Stimulated activated CD8-positive, alpha-beta memory T cell treated with anti-CD3 and anti-CD28 coated beads, Interleukin-7, amount 100 ng/mL, for 1 hour (primary cell): ENCODE measurements around the gene PICALM.
A peak's percentile ranks its signal among the peaks of the same experiment; 100 is the strongest.
"Not testable (repeated sequence)": the region's sequence is repeated elsewhere in the genome, so short reads cannot be mapped to it uniquely, and the experiment has no call there.

Source experiments
- DNase-seq, 2 donors: peaks; one replicate each; pipeline ENCODE4 v3.0.0-alpha.2; 2020; ENCODE audit warnings: low read depth in 2 of 2

The PICALM gene, protein sequence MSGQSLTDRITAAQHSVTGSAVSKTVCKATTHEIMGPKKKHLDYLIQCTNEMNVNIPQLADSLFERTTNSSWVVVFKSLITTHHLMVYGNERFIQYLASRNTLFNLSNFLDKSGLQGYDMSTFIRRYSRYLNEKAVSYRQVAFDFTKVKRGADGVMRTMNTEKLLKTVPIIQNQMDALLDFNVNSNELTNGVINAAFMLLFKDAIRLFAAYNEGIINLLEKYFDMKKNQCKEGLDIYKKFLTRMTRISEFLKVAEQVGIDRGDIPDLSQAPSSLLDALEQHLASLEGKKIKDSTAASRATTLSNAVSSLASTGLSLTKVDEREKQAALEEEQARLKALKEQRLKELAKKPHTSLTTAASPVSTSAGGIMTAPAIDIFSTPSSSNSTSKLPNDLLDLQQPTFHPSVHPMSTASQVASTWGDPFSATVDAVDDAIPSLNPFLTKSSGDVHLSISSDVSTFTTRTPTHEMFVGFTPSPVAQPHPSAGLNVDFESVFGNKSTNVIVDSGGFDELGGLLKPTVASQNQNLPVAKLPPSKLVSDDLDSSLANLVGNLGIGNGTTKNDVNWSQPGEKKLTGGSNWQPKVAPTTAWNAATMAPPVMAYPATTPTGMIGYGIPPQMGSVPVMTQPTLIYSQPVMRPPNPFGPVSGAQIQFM

DNA sequence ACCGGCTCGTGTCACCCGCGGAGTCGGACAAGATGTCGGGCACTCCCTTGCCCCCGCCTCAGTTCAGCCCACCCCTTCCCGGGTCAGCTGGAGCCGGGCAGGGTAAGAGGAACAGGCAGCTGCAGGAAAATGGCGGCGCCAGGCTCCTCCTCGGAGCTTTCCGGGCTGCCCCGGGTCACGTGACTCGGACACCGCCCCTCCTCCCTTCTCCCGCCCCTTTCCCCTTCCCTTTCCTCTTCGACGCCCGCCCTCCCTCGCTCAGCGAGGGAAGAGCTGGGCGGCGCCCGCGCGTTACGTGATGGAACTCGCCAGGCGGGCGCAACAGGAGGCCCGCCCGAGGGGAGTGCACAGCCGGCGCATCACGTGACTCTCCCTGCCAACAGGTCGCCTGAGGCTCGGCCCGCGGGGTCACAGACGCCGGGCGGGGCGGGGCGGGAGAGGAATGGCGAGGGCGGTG, at the start of gene PICALM:
Gene PICALM, minus strand, starts transcription at position 134 of the 457 bp plus-strand sequence. CDS start 304 bp downstream, outside the sequence.
- DNase-seq, result peak; percentile 90 to 93

DNA sequence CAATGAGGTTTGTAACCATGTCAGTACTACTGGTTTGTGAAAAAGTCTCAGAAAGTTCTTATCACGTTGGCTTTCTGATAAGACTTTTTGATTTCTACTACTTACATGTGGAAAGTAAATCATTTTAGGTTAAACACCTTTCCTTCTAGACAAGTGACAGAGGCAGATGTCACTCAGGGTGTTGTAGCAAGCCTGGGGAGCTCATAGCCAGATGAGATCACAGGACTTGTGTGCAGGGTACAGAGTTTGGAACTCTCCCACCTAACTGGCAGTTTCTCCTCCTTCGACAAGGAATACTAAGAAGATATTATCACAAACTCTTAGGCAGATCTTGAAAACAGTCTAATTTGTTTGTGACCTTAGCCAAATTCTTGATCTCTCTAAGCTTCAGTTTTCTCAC, 49.4 kb upstream of the PICALM start:
- DNase-seq, result no peak

DNA sequence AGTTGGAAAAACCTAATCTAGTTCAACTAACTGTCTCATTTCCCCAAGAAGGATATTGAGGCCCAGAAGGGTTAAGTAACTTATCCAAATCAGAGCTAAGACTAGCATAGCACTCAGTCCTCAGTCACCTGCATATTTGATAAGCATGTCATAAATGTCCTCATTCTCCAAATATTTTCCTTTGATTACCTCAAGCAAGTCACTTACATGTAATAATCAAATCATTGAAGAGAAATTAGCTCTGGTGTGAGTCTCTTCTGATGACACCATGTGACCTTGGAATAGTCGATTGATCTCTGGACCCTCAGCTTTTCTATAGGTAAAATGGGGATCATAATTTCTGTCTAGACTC, 48.8 kb upstream of the PICALM start:
- no peak for DNase-seq

DNA sequence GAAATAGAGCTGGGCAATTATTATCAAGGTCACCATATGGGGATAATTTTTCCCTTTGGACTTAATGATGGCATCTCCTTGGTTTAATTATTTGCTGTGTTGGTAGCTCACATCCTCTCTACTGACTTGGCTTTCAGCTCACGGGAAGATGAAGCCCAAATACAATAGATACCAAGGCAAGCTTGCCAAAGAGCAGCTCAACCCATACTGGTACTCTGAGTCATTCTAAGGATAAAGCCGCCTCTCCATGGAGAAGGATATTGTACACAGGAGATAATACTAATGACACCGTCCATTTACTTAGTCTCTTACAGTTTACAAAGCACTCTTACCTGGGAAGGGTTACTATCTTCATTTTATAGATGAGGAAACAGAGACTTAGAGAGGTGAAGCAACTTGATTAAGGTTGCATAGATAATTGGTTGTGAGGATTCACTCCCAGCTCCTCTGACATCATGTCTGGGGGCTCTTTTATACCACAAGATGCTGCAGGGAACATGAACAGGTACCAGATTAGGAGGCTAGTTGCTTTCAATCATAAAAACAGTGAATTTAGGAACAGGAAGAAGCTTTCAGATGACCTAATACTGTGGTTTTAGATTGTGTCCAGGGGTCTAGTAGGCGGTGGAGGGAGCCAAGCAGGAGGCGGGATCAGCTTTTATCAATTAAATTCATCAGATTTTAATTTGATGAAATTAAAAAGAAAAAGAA, 48.3 kb upstream of the PICALM start:
- DNase-seq, result no peak

DNA sequence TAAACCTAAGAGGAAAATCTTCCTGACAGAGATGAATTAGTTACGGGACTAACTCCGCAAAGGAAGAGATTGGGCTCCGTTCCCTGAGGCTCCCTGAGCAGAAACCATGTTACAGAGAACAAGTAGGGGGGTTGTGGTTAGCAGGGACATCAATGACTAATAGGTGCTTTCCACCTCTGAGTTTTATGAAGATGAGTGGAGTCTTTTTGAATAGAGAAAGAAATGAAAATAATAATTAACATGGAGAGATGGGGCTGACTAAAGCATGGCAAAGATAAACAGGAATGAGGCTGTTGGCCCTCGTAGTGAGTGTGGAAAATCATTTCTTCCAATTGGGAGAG, 47.5 kb upstream of the PICALM start:
- DNase-seq, result no peak

DNA sequence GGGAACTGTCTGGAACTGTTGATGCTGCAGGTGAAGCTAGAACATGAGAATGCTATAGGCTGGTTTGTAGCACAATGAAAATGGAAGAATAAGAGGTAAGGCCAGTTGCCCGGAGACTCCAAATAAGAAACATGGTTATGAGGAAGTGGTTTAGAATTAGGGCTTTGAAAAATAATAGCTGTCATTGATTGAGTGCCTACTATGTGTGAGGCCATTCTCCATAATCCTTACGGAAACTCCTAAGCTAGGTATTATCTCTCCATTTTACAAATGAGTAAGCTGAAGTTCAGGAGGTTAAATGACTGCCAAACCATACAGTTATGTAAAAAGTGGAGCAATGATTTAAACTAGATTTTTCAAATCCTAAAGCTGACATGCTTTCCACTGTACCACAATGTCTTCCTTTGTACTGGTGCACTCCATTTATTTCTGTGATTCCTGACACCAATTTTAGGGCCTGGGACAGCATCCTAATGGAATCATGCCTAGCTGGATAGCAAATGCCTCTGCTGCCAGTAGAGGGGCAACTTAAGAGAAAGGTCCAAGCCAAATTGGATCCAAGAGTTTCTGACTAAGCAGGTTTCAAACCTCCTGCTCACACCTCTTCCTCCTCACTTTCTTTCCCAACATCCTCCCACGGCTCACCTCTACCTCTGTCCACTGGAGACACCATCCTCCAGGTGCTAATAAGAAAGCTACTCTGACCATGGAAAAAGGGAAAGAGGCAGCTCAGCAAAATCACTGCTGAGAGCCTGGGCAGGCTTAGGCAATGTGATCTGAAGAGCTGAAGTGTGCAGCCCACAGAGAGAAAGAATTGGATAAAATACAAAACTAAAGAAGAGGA, 46.9 kb upstream of the PICALM start:
- no peak for DNase-seq

DNA sequence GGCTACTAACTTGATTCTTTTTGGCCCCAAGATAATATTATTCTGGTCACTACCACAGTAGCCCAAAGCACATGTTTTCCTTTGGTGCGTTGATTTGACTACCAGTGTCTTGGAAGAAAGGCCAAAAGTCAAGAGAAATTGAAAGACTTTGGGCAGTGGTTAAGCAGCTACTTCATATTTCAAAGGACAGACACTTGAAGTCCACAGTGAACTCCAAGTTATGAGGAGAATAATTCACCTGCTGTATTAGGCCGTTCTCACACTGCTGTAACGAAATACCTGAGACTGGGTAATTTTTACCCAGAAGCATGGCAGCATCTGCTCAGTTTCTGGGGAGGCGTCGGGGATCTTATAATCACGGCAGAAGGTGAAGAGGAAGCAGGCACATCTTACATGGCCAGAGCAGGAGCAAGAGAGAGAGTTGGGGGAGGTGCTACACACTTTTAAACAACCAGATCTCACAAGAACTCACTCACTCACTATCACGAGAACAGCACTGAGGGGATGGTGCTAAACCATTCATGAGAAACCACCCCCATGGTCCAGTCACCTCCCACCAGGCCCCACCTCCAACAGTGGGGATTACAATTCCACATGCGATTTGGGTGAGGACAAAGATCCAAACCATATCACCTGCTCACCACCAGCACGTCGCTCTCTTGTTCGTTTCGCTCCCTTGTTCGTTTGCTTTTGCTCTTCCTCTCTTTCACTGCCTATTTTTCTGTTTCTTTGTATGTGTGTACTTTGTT, 40.2 kb upstream of the PICALM start:
- no peak for DNase-seq

DNA sequence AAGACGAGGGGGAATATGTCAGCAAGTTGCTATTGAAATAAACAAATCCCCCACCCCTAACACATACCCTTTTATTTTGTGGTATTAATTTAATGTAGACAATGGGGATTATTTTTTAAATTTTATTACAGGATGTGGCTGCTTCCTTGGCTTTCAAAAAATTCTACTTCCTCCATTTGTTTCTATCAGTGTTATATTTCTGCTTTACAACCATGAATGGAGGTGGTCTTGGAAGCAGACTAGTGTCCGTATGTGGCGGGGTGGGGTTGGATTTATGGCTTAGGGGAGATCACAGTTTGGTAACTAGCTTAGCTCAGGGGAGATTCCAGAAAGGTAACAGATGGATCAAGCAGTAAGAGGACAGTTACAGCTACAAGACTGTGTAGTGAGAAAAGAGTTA, 39.3 kb upstream of the PICALM start:
- no peak for DNase-seq

DNA sequence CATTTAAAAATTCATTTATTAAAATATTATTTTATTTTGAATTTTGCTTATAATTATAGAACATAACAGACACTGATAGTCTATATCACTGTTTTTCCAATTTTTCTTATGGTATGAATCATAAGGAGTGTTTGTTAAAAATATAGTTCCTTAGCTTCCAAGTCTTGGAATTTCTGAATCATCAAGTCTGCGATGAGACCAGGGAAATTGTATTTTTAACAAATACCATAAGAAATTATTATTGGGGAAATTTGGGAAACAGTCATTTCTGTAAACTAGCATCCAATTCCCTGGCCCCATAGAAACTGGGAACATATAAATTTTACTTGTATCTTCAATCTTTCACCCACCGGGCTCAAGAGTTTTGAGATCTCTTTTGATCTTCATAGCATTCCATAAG, 38.0 kb upstream of the PICALM start:
- no peak for DNase-seq

DNA sequence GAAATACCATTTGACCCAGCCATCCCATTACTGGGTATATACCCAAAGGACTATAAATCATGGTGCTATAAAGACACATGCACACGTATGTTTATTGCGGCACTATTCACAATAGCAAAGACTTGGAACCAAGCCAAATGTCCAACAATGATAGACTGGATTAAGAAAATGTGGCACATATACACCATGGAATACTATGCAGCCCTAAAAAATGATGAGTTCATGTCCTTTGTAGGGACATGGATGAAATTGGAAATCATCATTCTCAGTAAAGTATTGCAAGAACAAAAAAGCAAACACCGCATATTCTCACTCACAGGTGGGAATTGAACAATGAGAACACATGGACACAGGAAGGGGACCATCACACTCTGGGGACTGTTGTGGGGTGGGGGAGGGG, 37.1 kb upstream of the PICALM start:
- DNase-seq, result not testable (repeated sequence)

DNA sequence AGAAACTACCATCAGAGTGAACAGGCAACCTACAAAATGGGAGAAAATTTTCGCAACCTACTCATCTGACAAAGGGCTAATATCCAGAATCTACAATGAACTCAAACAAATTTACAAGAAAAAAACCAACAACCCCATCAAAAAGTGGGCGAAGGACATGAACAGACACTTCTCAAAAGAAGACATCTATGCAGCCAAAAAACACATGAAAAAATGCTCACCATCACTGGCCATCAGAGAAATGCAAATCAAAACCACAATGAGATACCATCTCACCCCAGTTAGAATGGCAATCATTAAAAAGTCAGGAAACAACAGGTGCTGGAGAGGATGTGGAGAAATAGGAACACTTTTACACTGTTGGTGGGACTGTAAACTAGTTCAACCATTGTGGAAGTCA, 36.7 kb upstream of the PICALM start:
- not testable (repeated sequence) for DNase-seq

DNA sequence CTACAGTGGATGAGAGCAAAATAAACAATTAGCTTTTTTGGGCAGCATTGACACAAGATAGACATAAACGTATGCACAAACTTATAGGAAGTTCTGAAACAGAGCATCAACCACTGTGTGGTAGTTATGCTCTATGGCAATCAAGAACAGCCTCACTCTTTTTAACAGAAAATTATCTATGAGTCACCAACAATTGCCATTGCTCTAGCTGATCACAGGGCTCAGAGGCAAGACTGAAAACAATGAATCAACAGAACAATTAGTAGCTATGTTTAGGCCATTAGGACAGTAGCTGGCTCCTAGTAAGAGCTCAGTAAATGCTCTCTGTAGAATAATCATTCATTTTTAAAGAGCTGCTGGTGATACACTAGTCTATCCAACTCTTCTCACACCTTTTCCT, 34.9 kb upstream of the PICALM start:
- DNase-seq, result no peak

DNA sequence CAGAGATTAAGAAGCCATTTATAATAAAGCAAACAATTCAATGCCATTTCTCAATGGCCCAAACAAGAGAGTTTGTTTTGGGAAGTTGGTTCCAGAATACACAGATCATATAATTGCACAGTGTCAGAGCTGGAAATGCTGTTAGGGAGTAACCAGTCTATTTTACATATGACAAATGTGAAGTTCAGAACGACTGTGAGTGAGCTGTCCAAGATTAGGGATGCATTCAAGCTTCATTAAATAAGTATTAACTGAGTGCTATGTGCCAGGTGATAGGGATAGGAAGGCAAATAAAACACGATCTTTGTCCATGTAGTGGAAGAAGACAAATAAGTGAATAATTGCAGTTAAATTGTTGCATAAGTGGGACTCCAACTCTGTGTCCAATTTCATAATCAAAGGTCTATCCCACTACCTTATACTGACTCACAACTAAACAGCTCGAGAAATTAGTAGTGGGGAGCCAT, 33.1 kb upstream of the PICALM start:
- no peak for DNase-seq

DNA sequence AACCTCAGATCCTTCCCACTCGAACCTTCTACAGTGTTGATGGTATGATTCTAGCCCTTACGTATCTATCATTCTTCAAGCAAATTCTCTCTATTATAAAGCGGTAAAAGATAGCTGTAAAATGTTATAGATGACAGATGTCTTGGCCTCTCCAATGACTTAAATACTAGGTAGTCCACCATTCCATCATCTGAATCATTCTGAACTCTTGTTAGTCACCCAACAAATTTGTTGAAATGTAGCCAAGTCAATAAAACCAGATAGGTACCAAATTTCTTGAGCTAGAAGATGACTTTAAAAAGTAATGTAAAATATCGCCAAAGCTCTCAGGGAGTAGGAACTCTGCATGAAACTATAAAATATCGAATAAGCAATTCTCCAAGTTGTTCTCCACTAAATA, 32.6 kb upstream of the PICALM start:
- DNase-seq, result no peak

DNA sequence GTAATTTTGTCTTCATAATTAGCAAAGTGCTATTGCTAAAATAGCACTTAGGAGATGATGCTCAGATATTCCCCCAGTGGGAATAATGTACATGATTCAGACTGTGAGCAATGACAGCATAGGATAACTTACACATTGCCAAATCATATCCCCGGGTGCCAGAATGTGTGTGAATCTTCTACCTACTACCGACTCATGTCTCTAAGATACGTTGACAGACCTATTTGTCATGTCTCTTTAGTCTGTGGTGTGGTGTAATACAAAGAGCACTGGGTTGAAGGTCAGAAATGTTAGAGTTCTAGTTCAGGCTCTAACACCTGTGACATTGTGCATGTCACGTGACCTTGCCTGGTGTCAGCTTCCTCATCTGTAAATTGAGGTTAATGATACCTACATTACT, 31.0 kb upstream of the PICALM start:
- no peak for DNase-seq

DNA sequence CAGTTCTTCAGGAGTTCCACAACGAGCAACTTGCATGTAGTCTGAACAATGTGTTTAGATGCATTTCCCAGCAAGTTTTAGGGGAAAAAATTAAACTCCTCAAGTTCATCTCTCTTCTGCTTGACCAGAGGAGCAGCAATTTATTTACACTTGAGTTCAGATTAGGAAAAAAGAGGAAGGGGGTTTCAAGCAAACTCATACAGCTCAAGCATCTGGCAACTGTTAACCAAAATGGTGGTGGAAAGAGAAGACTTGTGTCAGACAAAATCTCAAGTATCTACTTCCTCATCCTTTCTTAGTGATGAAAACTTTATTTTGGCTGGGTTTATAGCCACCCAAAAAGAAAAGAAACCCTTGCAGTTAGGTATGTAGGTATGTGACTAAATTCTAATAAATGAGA, 29.1 kb upstream of the PICALM start:
- no peak for DNase-seq

DNA sequence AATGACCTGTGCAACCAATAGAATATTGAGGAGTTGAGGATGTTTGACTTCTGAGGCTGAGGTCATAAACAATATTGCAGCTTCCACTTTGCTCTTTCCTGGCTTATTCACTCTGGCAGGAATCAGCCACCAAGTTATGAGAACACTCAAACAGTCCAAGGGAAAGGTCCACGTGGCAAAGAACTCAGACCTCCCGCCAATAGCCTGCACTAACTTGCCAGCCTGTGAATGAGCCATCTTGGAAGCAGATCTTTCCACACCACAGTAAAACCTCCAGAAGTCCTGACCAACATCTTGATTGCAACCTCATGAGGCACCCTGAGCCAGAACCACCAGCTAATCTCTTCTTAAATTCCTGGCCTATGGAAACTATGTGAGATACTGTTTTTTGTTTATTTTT, 22.7 kb upstream of the PICALM start:
- no peak for DNase-seq

DNA sequence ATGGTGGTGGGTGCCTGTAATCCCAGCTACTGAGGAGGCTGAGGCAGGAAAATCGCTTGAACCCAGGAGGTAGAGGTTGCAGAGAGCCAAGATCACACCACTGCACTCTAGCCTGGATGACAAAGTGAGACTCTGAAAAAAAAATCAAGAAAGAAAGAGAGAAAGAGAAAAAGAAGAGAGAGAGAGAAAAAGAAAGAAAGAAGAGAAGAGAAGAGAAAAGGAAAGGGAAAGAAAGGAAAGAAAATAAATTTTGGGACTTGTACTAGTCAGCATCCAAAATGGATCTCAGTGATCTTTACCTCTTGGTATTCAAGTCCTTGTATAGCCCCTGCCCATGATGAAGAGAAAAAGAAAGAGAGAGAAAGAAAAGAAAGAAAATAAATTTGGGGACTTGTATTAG, 22.2 kb upstream of the PICALM start:
- no peak for DNase-seq

DNA sequence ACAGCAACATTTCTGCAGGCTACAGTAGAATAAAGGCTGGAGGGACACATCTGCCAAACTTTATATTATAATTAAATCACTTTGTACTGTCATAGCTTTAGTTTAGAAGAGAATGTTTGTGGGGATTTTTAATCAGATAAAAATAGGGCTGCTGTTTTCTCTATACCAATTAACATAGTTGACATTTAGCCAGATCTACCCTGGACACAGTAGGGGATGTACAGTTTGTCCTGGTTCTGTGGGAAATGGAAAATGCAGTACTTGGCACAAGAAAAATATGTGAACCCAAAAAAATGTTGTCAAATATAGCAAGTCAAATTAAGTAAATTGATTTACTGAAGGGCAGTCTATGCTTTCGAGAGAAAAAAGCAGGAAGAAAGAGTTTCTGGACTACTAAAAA, 20.8 kb upstream of the PICALM start:
- no peak for DNase-seq

DNA sequence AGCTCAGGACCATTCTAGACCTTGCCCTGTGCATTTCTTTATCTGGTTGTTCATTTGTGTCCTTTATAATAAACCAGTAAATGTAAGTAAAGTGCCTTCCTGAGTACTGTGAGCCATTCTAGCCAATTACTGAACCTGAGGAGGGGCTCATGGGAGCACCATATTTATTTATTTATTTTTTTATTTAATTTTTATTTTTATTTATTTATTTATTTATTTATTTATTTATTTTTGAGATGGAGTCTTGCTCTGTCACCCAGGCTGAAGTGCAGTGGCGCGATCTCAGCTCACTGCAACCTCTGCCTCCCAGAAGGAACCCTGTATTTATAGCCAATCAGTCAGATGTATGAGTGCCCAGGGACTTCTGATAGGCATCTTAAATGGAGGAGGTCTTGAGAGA, 18.8 kb upstream of the PICALM start:
- not testable (repeated sequence) for DNase-seq

DNA sequence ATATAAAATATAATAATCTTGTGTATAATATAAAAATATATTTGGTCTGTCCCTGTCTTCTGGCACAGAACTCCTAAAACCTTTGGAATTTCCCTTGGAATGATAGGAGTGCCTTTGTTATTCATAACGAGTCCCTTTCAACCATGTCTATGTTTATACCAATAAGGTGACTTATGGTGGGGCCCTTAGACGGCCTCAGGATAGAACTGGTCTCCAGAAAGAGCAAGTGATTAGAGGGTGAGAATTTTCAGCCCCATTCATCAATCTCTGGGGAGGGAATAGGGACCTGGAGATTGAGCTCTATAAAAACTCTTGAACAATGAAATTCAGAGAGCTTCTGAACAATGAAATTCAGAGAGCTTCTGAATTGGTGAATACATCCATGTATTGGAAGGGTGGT, 18.4 kb upstream of the PICALM start:
- DNase-seq, result no peak
